Vagina (tissue), 2 donors: ENCODE data around the gene CARD11. TPM values are rescaled to one million over a fixed set of nuclear protein-coding genes. Genes with fewer than 3 reads are reported as not detected.

Experiments
- DNase-seq, 2 donors: peaks; one replicate each; pipeline ENCODE4 v3.0.0-alpha.2; 2017; ENCODE audit errors: extremely low spot score in 2 of 2
- H3K27ac ChIP-seq: fragments of 200-600 bp; sonication (generic); one replicate; pipeline ENCODE4 v1.5.1; 2019
- H3K27me3 ChIP-seq: fragments of 200-600 bp; sonication (generic); one replicate; pipeline ENCODE4 v1.5.1; 2019
- H3K36me3 ChIP-seq, 2 donors: fragments of 200-600 bp; sonication (generic); one replicate each; pipeline ENCODE4 v1.5.1; 2017 to 2019
- H3K4me1 ChIP-seq: fragments of 200-600 bp; sonication (generic); one replicate; pipeline ENCODE4 v1.5.1; 2019
- H3K4me3 ChIP-seq, 2 donors: fragments of 200-600 bp; sonication (generic); 1 replicate in 1 of 2; 2 replicates in 1 of 2; pipeline ENCODE4 v1.5.1; 2016 to 2019
- H3K9me3 ChIP-seq: fragments of 200-600 bp; sonication (generic); one replicate; pipeline ENCODE4 v1.5.1; 2019
- CTCF ChIP-seq, 3 experiments: fragments of 450-650 bp in 2 of 3; fragments of 200-600 bp in 1 of 3; sonication (generic) in 1 of 3; IDR thresholded peaks; one replicate each; pipeline ENCODE4 v1.5.1; 2017 to 2019; ENCODE audit warnings: antibody characterized with exemption in 3 of 3, mild to moderate bottlenecking in 2 of 3, moderate library complexity in 2 of 3
- POLR2A ChIP-seq, 2 donors: fragments of 450-650 bp; IDR thresholded peaks; one replicate each; pipeline ENCODE4 v1.6.1; 2017; ENCODE audit warnings: antibody characterized with exemption in 2 of 2, mild to moderate bottlenecking in 2 of 2, moderate library complexity in 2 of 2
- POLR2AphosphoS5 ChIP-seq, 2 donors: sonication (generic); formaldehyde crosslinking; IDR thresholded peaks; one replicate each; pipeline ENCODE4 v1.9.0; 2017; ENCODE audit warnings: antibody characterized with exemption in 2 of 2, mild to moderate bottlenecking in 2 of 2, low read depth in 1 of 2; ENCODE audit not compliant: insufficient read depth in 1 of 2
- intact Hi-C: fragments of 100-400 bp; cut with DNase I; formaldehyde crosslinking; loops from one replicate; pipeline ENCODE4 v1.15.1; 2023
- total RNA-seq: library from RNA; depleted of rRNA; stranded (reverse); fragments of >200 nt; gene quantifications from one replicate; pipeline ENCODE4 v1.2.3, GENCODE V29; 2016

Gene CARD11
- total RNA-seq, 1 donor from 2014 or later, result 2.9 TPM

DNA sequence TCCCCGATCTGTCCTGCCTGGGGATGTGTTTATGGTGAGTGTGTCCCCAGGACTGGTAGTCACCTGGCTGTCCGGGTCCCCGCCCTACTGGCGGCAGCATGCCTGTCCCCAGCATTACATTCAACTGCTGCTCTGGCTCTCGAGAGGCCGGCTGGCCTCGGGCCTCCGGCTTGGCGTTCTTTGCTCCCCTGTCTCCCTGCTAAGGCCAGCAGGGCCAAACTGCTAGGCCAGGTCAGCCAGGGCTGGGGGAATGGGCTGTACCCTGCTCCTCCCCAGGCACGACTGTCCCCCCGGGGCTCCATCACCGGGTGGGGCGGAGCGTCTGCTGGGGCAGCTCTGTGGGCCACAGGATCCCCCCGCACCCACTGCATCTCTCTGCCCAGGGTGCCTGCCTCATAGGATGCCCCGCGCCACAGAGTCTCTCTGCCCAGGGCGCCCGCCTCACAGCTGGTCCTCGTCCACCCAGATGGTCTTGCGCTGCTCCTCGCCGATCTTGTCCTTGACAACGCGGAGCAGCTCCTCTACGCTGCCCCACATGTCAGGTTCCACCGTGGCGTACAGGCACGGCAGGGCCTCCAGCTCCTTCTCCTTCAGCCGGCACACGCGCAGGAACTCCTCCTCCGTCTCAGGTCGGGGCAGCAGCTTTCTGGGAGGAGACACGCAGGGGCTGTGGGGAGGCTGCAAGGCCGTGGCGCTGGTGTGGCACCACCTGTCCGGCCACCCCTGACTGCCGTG is 137.3 kb downstream of the CARD11 start:
- Histone ChIP-seq H3K27me3 (no peaks in the 10 kb centered on the region), H3K9me3 (no peaks in the 10 kb centered on the region), H3K27ac (no peak overlapping the region), H3K4me1 (no peaks in the 10 kb centered on the region), H3K4me3 (no peak overlapping the region), H3K36me3 (no peaks in the 10 kb centered on the region)
- no peak for TF ChIP-seq POLR2AphosphoS5 (IDR thresholded peaks at IDR 0.05; ENCODE audit: insufficient read depth in 1 of 2, low read depth in 1 of 2)
- TF ChIP-seq POLR2A (IDR thresholded peaks at IDR 0.05), result no peak
- TF ChIP-seq CTCF (IDR thresholded peaks at IDR 0.05), result no peak
- DNase-seq, result no peak
- intact Hi-C loops, result no loop called here

DNA sequence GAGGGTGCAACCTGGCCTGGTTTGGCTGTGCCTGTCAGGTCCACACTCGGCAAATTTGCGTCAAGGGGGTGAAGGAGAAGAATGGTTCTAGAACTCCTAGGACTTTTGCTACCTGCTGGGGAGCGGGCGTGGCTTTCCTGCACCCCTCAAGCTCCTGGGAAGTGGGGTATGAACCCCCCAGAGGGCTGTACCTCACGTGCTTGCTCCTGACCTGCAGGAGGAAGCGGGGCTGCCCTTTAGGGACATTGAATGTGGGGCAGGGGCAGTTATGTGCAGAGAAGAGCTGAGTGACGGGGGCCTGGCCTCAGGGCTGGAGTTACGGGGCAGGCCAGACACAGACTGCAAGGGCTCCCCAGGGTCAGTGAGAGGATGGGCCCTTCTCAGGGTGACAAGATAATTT is 138.2 kb downstream of the CARD11 start:
- intact Hi-C loops, result no loop called here
- H3K4me1 ChIP-seq, result no peaks in the 10 kb centered on the region
- H3K36me3 ChIP-seq, result no peaks in the 10 kb centered on the region
- no peak overlapping the region for H3K27ac ChIP-seq
- H3K27me3 ChIP-seq, result no peaks in the 10 kb centered on the region
- no peaks in the 10 kb centered on the region for H3K9me3 ChIP-seq
- no peak for DNase-seq
- no peak overlapping the region for H3K4me3 ChIP-seq
- no peak for TF ChIP-seq POLR2A (IDR thresholded peaks at IDR 0.05)

GRCh38 chr7:2905027-2905426 is 138.6 kb downstream of the CARD11 start:
- TF ChIP-seq CTCF (IDR thresholded peaks at IDR 0.05) (no peak), POLR2AphosphoS5 (IDR thresholded peaks at IDR 0.05; ENCODE audit: insufficient read depth in 1 of 2, low read depth in 1 of 2) (no peak), POLR2A (IDR thresholded peaks at IDR 0.05) (no peak)
- Histone ChIP-seq H3K4me1 (no peaks in the 10 kb centered on the region), H3K36me3 (no peaks in the 10 kb centered on the region), H3K27ac (no peak overlapping the region), H3K27me3 (no peaks in the 10 kb centered on the region), H3K9me3 (no peaks in the 10 kb centered on the region), H3K4me3 (no peak overlapping the region)
- intact Hi-C loops, result no loop called here
- no peak for DNase-seq

GRCh38 chr7:2904202-2904601 is 139.5 kb downstream of the CARD11 start:
- Histone ChIP-seq H3K9me3 (no peaks in the 10 kb centered on the region), H3K4me3 (no peak overlapping the region), H3K4me1 (no peaks in the 10 kb centered on the region), H3K36me3 (no peaks in the 10 kb centered on the region), H3K27ac (no peak overlapping the region), H3K27me3 (no peaks in the 10 kb centered on the region)
- intact Hi-C loops, result no loop called here
- TF ChIP-seq POLR2AphosphoS5 (IDR thresholded peaks at IDR 0.05; ENCODE audit: insufficient read depth in 1 of 2, low read depth in 1 of 2), result no peak
- no peak for TF ChIP-seq POLR2A (IDR thresholded peaks at IDR 0.05)
- TF ChIP-seq CTCF (IDR thresholded peaks at IDR 0.05), result no peak
- no peak for DNase-seq

GRCh38 chr7:2903682-2904162 is 139.9 kb downstream of the CARD11 start:
- no peak overlapping the region for H3K27ac ChIP-seq
- intact Hi-C loops, result no loop called here
- TF ChIP-seq CTCF (IDR thresholded peaks at IDR 0.05) (no peak), POLR2AphosphoS5 (IDR thresholded peaks at IDR 0.05; ENCODE audit: insufficient read depth in 1 of 2, low read depth in 1 of 2) (no peak), POLR2A (IDR thresholded peaks at IDR 0.05) (no peak)
- no peaks in the 10 kb centered on the region for H3K27me3 ChIP-seq
- no peaks in the 10 kb centered on the region for H3K36me3 ChIP-seq
- no peak for DNase-seq
- no peak overlapping the region for H3K4me3 ChIP-seq
- H3K9me3 ChIP-seq, result no peaks in the 10 kb centered on the region
- H3K4me1 ChIP-seq, result no peaks in the 10 kb centered on the region
